ENCODE results near the gene PLCB3. TPM values are rescaled to one million over a fixed set of nuclear protein-coding genes. Genes with fewer than 3 reads are reported as not detected.

PLCB3 gene
- total and polyA plus RNA-seq, 4 donors, result 16.9 to 32.3 (median 28.3) TPM

- DNase-seq (no peak), ATAC-seq (ENCODE audit: low FRiP score) (no peak)
- Histone ChIP-seq H3K4me3 (ENCODE audit: low read length in 2 of 2) (no peak overlapping the region), H3K9me3 (ENCODE audit: control insufficient read depth, low read length) (no peaks in the 10 kb centered on the region), H3K27me3 (ENCODE audit: control insufficient read depth in 1 of 2, insufficient read depth in 2 of 2, low read length in 1 of 2) (no peaks in the 10 kb centered on the region), H3K4me1 (ENCODE audit: control insufficient read depth in 1 of 2, insufficient read depth in 2 of 2, low read length in 2 of 2) (no peaks in the 10 kb centered on the region), H3K27ac (ENCODE audit: low read depth in 1 of 2, low read length in 2 of 2) (no peak overlapping the region), H3K36me3 (ENCODE audit: control insufficient read depth in 1 of 2, insufficient read depth in 2 of 2, low read length in 1 of 2) (peaks cover 8 to 9% of the 10 kb centered on the region in 2 donors)
- intact Hi-C loops (cut with DNase I), result no loop called here
- 88 to 90% methylated on average over 35 of the region's 35 CpGs for WGBS, 2 donors
These were observed 4.1 kb downstream of the PLCB3 start for GRCh38 chr11:64255135-64256128.

GRCh38 chr11:64256300-64256699, 5.0 kb downstream of the PLCB3 start:
- Histone ChIP-seq H3K36me3 (ENCODE audit: control insufficient read depth in 1 of 2, insufficient read depth in 2 of 2, low read length in 1 of 2) (peaks cover 8 to 9% of the 10 kb centered on the region in 2 donors), H3K27ac (ENCODE audit: low read depth in 1 of 2, low read length in 2 of 2) (no peak overlapping the region), H3K4me1 (ENCODE audit: control insufficient read depth in 1 of 2, insufficient read depth in 2 of 2, low read length in 2 of 2) (no peaks in the 10 kb centered on the region), H3K4me3 (ENCODE audit: low read length in 2 of 2) (no peak overlapping the region), H3K9me3 (ENCODE audit: control insufficient read depth, low read length) (no peaks in the 10 kb centered on the region), H3K27me3 (ENCODE audit: control insufficient read depth in 1 of 2, insufficient read depth in 2 of 2, low read length in 1 of 2) (no peaks in the 10 kb centered on the region)
- 80% methylated on average over 15 of the region's 15 CpGs for WGBS, 2 donors
- intact Hi-C loops (cut with DNase I), result no loop called here
- ATAC-seq (ENCODE audit: low FRiP score) (no peak), DNase-seq (no peak)

GRCh38 chr11:64258356-64258755, 7.0 kb downstream of the PLCB3 start:
- Histone ChIP-seq H3K36me3 (ENCODE audit: control insufficient read depth in 1 of 2, insufficient read depth in 2 of 2, low read length in 1 of 2) (peaks cover 8 to 11% of the 10 kb centered on the region in 2 donors), H3K27me3 (ENCODE audit: control insufficient read depth in 1 of 2, insufficient read depth in 2 of 2, low read length in 1 of 2) (no peaks in the 10 kb centered on the region), H3K27ac (ENCODE audit: low read depth in 1 of 2, low read length in 2 of 2) (no peak overlapping the region), H3K9me3 (ENCODE audit: control insufficient read depth, low read length) (no peaks in the 10 kb centered on the region), H3K4me3 (ENCODE audit: low read length in 2 of 2) (no peak overlapping the region), H3K4me1 (ENCODE audit: control insufficient read depth in 1 of 2, insufficient read depth in 2 of 2, low read length in 2 of 2) (no peaks in the 10 kb centered on the region)
- intact Hi-C loops (cut with DNase I), result no loop called here
- DNase-seq (no peak), ATAC-seq (ENCODE audit: low FRiP score) (no peak)
- WGBS, 2 donors, result 89% methylated on average over 24 of the region's 24 CpGs

- Histone ChIP-seq H3K36me3 (ENCODE audit: control insufficient read depth in 1 of 2, insufficient read depth in 2 of 2, low read length in 1 of 2) (peaks cover 8 to 11% of the 10 kb centered on the region in 2 donors), H3K4me3 (ENCODE audit: low read length in 2 of 2) (no peak overlapping the region), H3K27me3 (ENCODE audit: control insufficient read depth in 1 of 2, insufficient read depth in 2 of 2, low read length in 1 of 2) (no peaks in the 10 kb centered on the region), H3K27ac (ENCODE audit: low read depth in 1 of 2, low read length in 2 of 2) (no peak overlapping the region), H3K4me1 (ENCODE audit: control insufficient read depth in 1 of 2, insufficient read depth in 2 of 2, low read length in 2 of 2) (no peaks in the 10 kb centered on the region), H3K9me3 (ENCODE audit: control insufficient read depth, low read length) (no peaks in the 10 kb centered on the region)
- no peak for ATAC-seq (ENCODE audit: low FRiP score)
- 90 to 92% methylated on average over 29 to 32 of the region's 32 CpGs for WGBS, 2 donors
- DNase-seq, result peak in 1 of 2 donors; percentile 50
- intact Hi-C loops (cut with DNase I), result no loop called here
These were observed 7.7 kb downstream of the PLCB3 start for GRCh38 chr11:64258946-64259532.

- 82 to 89% methylated on average over 4 of the region's 4 CpGs for WGBS, 2 donors
- Histone ChIP-seq H3K4me1 (ENCODE audit: control insufficient read depth in 1 of 2, insufficient read depth in 2 of 2, low read length in 2 of 2) (no peaks in the 10 kb centered on the region), H3K9me3 (ENCODE audit: control insufficient read depth, low read length) (no peaks in the 10 kb centered on the region), H3K36me3 (ENCODE audit: control insufficient read depth in 1 of 2, insufficient read depth in 2 of 2, low read length in 1 of 2) (peaks cover 8 to 11% of the 10 kb centered on the region in 2 donors), H3K27me3 (ENCODE audit: control insufficient read depth in 1 of 2, insufficient read depth in 2 of 2, low read length in 1 of 2) (no peaks in the 10 kb centered on the region), H3K27ac (ENCODE audit: low read depth in 1 of 2, low read length in 2 of 2) (no peak overlapping the region), H3K4me3 (ENCODE audit: low read length in 2 of 2) (no peak overlapping the region)
- ATAC-seq (ENCODE audit: low FRiP score) (no peak), DNase-seq (no peak)
- intact Hi-C loops (cut with DNase I), result no loop called here
These were observed 8.3 kb downstream of the PLCB3 start for GRCh38 chr11:64259533-64260067.

DNA sequence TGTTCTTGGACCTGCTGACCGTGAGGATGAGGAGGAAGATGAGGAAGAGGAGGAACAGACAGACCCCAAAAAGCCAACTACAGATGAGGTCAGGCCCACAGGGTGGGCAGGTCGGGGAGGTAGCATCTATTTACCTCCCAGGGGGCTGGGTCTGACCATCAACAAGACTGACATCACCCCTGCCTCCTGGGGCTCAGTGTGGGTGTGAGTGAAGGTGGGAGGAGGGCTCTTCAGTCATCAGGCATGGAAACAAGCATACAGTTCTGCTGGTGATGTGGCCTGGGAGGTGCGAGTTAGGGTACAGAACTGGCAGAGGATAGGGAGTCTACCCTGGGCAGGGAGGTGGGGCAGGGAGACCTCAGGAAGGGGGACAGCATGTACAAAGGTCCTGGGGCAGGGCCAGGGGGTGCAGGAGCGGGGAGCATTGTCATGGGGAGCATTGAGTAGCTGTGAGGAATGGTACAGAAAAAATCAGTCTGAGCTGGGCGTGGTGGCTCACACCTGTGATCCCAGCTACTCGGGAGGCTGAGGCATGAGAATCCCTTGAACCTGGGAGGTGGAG, 8.9 kb downstream of the PLCB3 start:
- H3K4me3 ChIP-seq (ENCODE audit: low read length in 2 of 2), result no peak overlapping the region
- H3K27me3 ChIP-seq (ENCODE audit: control insufficient read depth in 1 of 2, insufficient read depth in 2 of 2, low read length in 1 of 2), result no peaks in the 10 kb centered on the region
- no peaks in the 10 kb centered on the region for H3K4me1 ChIP-seq (ENCODE audit: control insufficient read depth in 1 of 2, insufficient read depth in 2 of 2, low read length in 2 of 2)
- 94 to 96% methylated on average over 6 of the region's 6 CpGs for WGBS, 2 donors
- DNase-seq (no peak), ATAC-seq (ENCODE audit: low FRiP score) (no peak)
- H3K36me3 ChIP-seq (ENCODE audit: control insufficient read depth in 1 of 2, insufficient read depth in 2 of 2, low read length in 1 of 2), result peaks cover 8 to 11% of the 10 kb centered on the region in 2 donors
- no peak overlapping the region for H3K27ac ChIP-seq (ENCODE audit: low read depth in 1 of 2, low read length in 2 of 2)
- intact Hi-C loops (cut with DNase I), result no loop called here
- no peaks in the 10 kb centered on the region for H3K9me3 ChIP-seq (ENCODE audit: control insufficient read depth, low read length)

GRCh38 chr11:64261556-64262080, 10.3 kb downstream of the PLCB3 start:
- intact Hi-C loops (cut with DNase I), result no loop called here
- Histone ChIP-seq H3K36me3 (ENCODE audit: control insufficient read depth in 1 of 2, insufficient read depth in 2 of 2, low read length in 1 of 2) (peaks cover 8 to 12% of the 10 kb centered on the region in 2 donors), H3K4me3 (ENCODE audit: low read length in 2 of 2) (no peak overlapping the region), H3K9me3 (ENCODE audit: control insufficient read depth, low read length) (no peaks in the 10 kb centered on the region), H3K27me3 (ENCODE audit: control insufficient read depth in 1 of 2, insufficient read depth in 2 of 2, low read length in 1 of 2) (no peaks in the 10 kb centered on the region), H3K27ac (ENCODE audit: low read depth in 1 of 2, low read length in 2 of 2) (no peak overlapping the region), H3K4me1 (ENCODE audit: control insufficient read depth in 1 of 2, insufficient read depth in 2 of 2, low read length in 2 of 2) (no peaks in the 10 kb centered on the region)
- ATAC-seq (ENCODE audit: low FRiP score) (no peak), DNase-seq (no peak)
- WGBS, 2 donors, result 82 to 85% methylated on average over 18 of the region's 18 CpGs

GRCh38 chr11:64262271-64263002, 11.1 kb downstream of the PLCB3 start:
- ATAC-seq (ENCODE audit: low FRiP score) (no peak), DNase-seq (no peak)
- H3K27ac ChIP-seq (ENCODE audit: low read depth in 1 of 2, low read length in 2 of 2), result no peak overlapping the region
- peaks cover 8 to 11% of the 10 kb centered on the region in 2 donors for H3K36me3 ChIP-seq (ENCODE audit: control insufficient read depth in 1 of 2, insufficient read depth in 2 of 2, low read length in 1 of 2)
- no peaks in the 10 kb centered on the region for H3K9me3 ChIP-seq (ENCODE audit: control insufficient read depth, low read length)
- no peak overlapping the region for H3K4me3 ChIP-seq (ENCODE audit: low read length in 2 of 2)
- intact Hi-C loops (cut with DNase I), result no loop called here
- no peaks in the 10 kb centered on the region for H3K27me3 ChIP-seq (ENCODE audit: control insufficient read depth in 1 of 2, insufficient read depth in 2 of 2, low read length in 1 of 2)
- H3K4me1 ChIP-seq (ENCODE audit: control insufficient read depth in 1 of 2, insufficient read depth in 2 of 2, low read length in 2 of 2), result no peaks in the 10 kb centered on the region
- 92 to 93% methylated on average over 42 of the region's 42 CpGs for WGBS, 2 donors
